KMS-11 (cell line): Measurements from ENCODE around the gene LGALS7B.
"Not testable (repeated sequence)": the region's sequence is repeated elsewhere in the genome, so short reads cannot be mapped to it uniquely, and the experiment has no call there.

Source experiments
- H2AFZ ChIP-seq: fragments of 200-600 bp; sonication (generic); 2 replicates; pipeline ENCODE4 v1.6.1; 2016; ENCODE audit warnings: antibody characterized with exemption, mixed run types, low read depth
- H3K27ac ChIP-seq: fragments of 200-600 bp; sonication (generic); 2 replicates; pipeline ENCODE4 v1.6.1; 2016; ENCODE audit warnings: mild to moderate bottlenecking, mixed run types
- H3K27me3 ChIP-seq: fragments of 200-600 bp; sonication (generic); 2 replicates; pipeline ENCODE4 v1.6.1; 2017; ENCODE audit warnings: mild to moderate bottlenecking, low read depth, mixed run types, moderate library complexity; ENCODE audit not compliant: insufficient read depth
- H3K36me3 ChIP-seq: fragments of 200-600 bp; sonication (generic); 2 replicates; pipeline ENCODE4 v1.6.1; 2017; ENCODE audit warnings: mild to moderate bottlenecking, mixed run types; ENCODE audit not compliant: insufficient read depth
- H3K4me1 ChIP-seq: fragments of 200-600 bp; sonication (generic); 2 replicates; pipeline ENCODE4 v1.6.1; 2016; ENCODE audit warnings: mild to moderate bottlenecking, low read depth, mixed run types; ENCODE audit not compliant: poor library complexity, severe bottlenecking
- H3K4me2 ChIP-seq: fragments of 200-600 bp; sonication (generic); 2 replicates; pipeline ENCODE4 v1.7.0; 2016; ENCODE audit warnings: mild to moderate bottlenecking, mixed run types
- H3K4me3 ChIP-seq: fragments of 200-600 bp; sonication (generic); IDR thresholded peaks from 2 replicates; pipeline ENCODE4 v1.6.1; 2017; ENCODE audit warnings: low read depth, low read length, mixed read lengths; ENCODE audit not compliant: insufficient read depth
- H3K79me2 ChIP-seq: fragments of 200-600 bp; sonication (generic); 2 replicates; pipeline ENCODE4 v1.6.1; 2016; ENCODE audit warnings: low read depth, mixed run types; ENCODE audit not compliant: insufficient read depth
- H3K9ac ChIP-seq: fragments of 200-600 bp; sonication (generic); 2 replicates; pipeline ENCODE4 v1.6.1; 2016; ENCODE audit warnings: mild to moderate bottlenecking, mixed run types
- H4K20me1 ChIP-seq: fragments of 200-600 bp; sonication (generic); 2 replicates; pipeline ENCODE4 v1.6.1; 2016; ENCODE audit warnings: mild to moderate bottlenecking, mixed run types; ENCODE audit not compliant: insufficient read depth
- CTCF ChIP-seq: fragments of 200-600 bp; sonication (generic); conservative IDR thresholded peaks from 2 replicates; pipeline ENCODE4 v1.6.1; 2017; ENCODE audit warnings: low read depth, mild to moderate bottlenecking, antibody characterized with exemption, low read length, moderate library complexity, mixed read lengths

Gene LGALS7B

GRCh38 chr19:38766276-38767047 is 22.5 kb upstream of the LGALS7B start:
- Histone ChIP-seq H4K20me1 (no peaks in the 10 kb centered on the region), H3K4me2 (no peak overlapping the region)
- TF ChIP-seq CTCF, result no peak

GRCh38 chr19:38769635-38770211 is 19.3 kb upstream of the LGALS7B start:
- Histone ChIP-seq H3K4me2 (no peak overlapping the region), H2AFZ (no peak overlapping the region), H3K4me3 (no peak overlapping the region)

More at GRCh38 chr19:38766276-38767047, 22.5 kb upstream of the LGALS7B start:
- Histone ChIP-seq H3K27me3 (no peaks in the 10 kb centered on the region), H3K27ac (no peak overlapping the region), H3K9ac (no peak overlapping the region), H3K36me3 (no peaks in the 10 kb centered on the region), H2AFZ (no peak overlapping the region), H3K4me3 (no peak overlapping the region), H3K4me1 (no peaks in the 10 kb centered on the region), H3K79me2 (no peaks in the 10 kb centered on the region)

GRCh38 chr19:38770228-38770948 is 18.6 kb upstream of the LGALS7B start:
- H3K4me2 ChIP-seq, H3K9ac ChIP-seq: not testable (repeated sequence)

More at GRCh38 chr19:38769635-38770211, 19.3 kb upstream of the LGALS7B start:
- H3K4me1 ChIP-seq, result no peaks in the 10 kb centered on the region
- no peak overlapping the region for H3K27ac ChIP-seq
- H3K27me3 ChIP-seq, result no peaks in the 10 kb centered on the region
- no peaks in the 10 kb centered on the region for H3K79me2 ChIP-seq
- TF ChIP-seq CTCF, result no peak
- H3K9ac ChIP-seq, result no peak overlapping the region
- H3K36me3 ChIP-seq, result no peaks in the 10 kb centered on the region
- H4K20me1 ChIP-seq, result no peaks in the 10 kb centered on the region

GRCh38 chr19:38770949-38771275 is 18.1 kb upstream of the LGALS7B start:
- not testable (repeated sequence) for H3K9ac ChIP-seq, H3K27me3 ChIP-seq, H4K20me1 ChIP-seq, H3K4me1 ChIP-seq, H3K4me3 ChIP-seq, H3K4me2 ChIP-seq, H3K79me2 ChIP-seq, H2AFZ ChIP-seq, H3K36me3 ChIP-seq, H3K27ac ChIP-seq

More at GRCh38 chr19:38770228-38770948, 18.6 kb upstream of the LGALS7B start:
- not testable (repeated sequence) for H3K36me3 ChIP-seq, H3K27me3 ChIP-seq, H3K4me3 ChIP-seq, H3K27ac ChIP-seq, H3K4me1 ChIP-seq, H3K79me2 ChIP-seq, H2AFZ ChIP-seq, H4K20me1 ChIP-seq

GRCh38 chr19:38771569-38771968 is 17.4 kb upstream of the LGALS7B start:
- H3K9ac ChIP-seq, H3K36me3 ChIP-seq, H3K27me3 ChIP-seq, H3K79me2 ChIP-seq, H3K4me2 ChIP-seq, H4K20me1 ChIP-seq, H2AFZ ChIP-seq, H3K27ac ChIP-seq, H3K4me1 ChIP-seq, H3K4me3 ChIP-seq: not testable (repeated sequence)
